Muscle layer of colon (tissue), 2 donors: ENCODE data around the gene ZNF593OS.

Experiments
- H3K27ac ChIP-seq: one replicate; pipeline ENCODE4 v1.7.0; 2013; ENCODE audit warnings: low read depth, mild to moderate bottlenecking, low read length, moderate library complexity
- H3K27me3 ChIP-seq, 2 donors: one replicate each; pipeline ENCODE4 v1.7.0; 2013; ENCODE audit warnings: low read length in 2 of 2, mild to moderate bottlenecking in 2 of 2; ENCODE audit not compliant: insufficient read depth in 2 of 2, control insufficient read depth in 1 of 2
- H3K36me3 ChIP-seq: one replicate; pipeline ENCODE4 v1.7.0; 2013; ENCODE audit warnings: mild to moderate bottlenecking, low read length; ENCODE audit not compliant: insufficient read depth
- H3K4me1 ChIP-seq: one replicate; pipeline ENCODE4 v1.7.0; 2013; ENCODE audit warnings: mild to moderate bottlenecking, low read length; ENCODE audit not compliant: insufficient read depth
- H3K4me3 ChIP-seq, 2 donors: one replicate each; pipeline ENCODE4 v1.7.0; 2013; ENCODE audit warnings: low read length in 2 of 2, low read depth in 1 of 2, mild to moderate bottlenecking in 1 of 2, moderate library complexity in 1 of 2
- H3K9ac ChIP-seq: one replicate; pipeline ENCODE4 v1.7.0; 2013; ENCODE audit warnings: low read length
- H3K9me3 ChIP-seq: one replicate; pipeline ENCODE4 v1.7.0; 2013; ENCODE audit warnings: mild to moderate bottlenecking, low read length
- donor health status: abdominal sarcoma.
- donor health status: Adenocarcinoma of cecum.

Gene ZNF593OS

GRCh38 chr1:26164861-26165842 is 6.5 kb downstream of the ZNF593OS start:
- Histone ChIP-seq H3K9me3 (no peaks in the 10 kb centered on the region), H3K4me3 (no peak overlapping the region), H3K9ac (no peak overlapping the region), H3K27me3 (peaks cover 0 to 8% of the 10 kb centered on the region in 2 donors), H3K36me3 (no peaks in the 10 kb centered on the region), H3K27ac (no peak overlapping the region), H3K4me1 (peaks cover 11% of the 10 kb centered on the region)

GRCh38 chr1:26164036-26164860 is 7.4 kb downstream of the ZNF593OS start:
- H3K9ac ChIP-seq: no peak overlapping the region
- peak overlapping the region; percentile 47 to 49 for H3K4me3 ChIP-seq
- peaks cover 0 to 9% of the 10 kb centered on the region in 2 donors for H3K27me3 ChIP-seq
- H3K4me1 ChIP-seq: peaks cover 10% of the 10 kb centered on the region
- H3K9me3 ChIP-seq: no peaks in the 10 kb centered on the region
- H3K27ac ChIP-seq: no peak overlapping the region
- H3K36me3 ChIP-seq: no peaks in the 10 kb centered on the region

- Histone ChIP-seq H3K9ac (no peak overlapping the region), H3K36me3 (no peaks in the 10 kb centered on the region), H3K27ac (no peak overlapping the region), H3K9me3 (no peaks in the 10 kb centered on the region), H3K27me3 (peaks cover 0 to 15% of the 10 kb centered on the region in 2 donors), H3K4me3 (peak overlapping the region; percentile 47 to 49), H3K4me1 (peaks cover 10% of the 10 kb centered on the region)
Observed at GRCh38 chr1:26163684-26164035, 8.0 kb downstream of the ZNF593OS start.

GRCh38 chr1:26162220-26162709 is 9.4 kb downstream of the ZNF593OS start:
- peak overlapping the region; percentile 22 to 56 for H3K4me3 ChIP-seq
- H3K9ac ChIP-seq: no peak overlapping the region
- no peaks in the 10 kb centered on the region for H3K9me3 ChIP-seq
- H3K27ac ChIP-seq: no peak overlapping the region
- no peaks in the 10 kb centered on the region for H3K36me3 ChIP-seq
- peaks cover 0 to 21% of the 10 kb centered on the region in 2 donors for H3K27me3 ChIP-seq
- peaks cover 10% of the 10 kb centered on the region for H3K4me1 ChIP-seq

- H3K4me3 ChIP-seq: peak overlapping the region; percentile 55 to 56
- H3K9me3 ChIP-seq: no peaks in the 10 kb centered on the region
- H3K27me3 ChIP-seq: peaks cover 2 to 24% of the 10 kb centered on the region in 2 donors
- H3K36me3 ChIP-seq: no peaks in the 10 kb centered on the region
- H3K27ac ChIP-seq: no peak overlapping the region
- no peak overlapping the region for H3K9ac ChIP-seq
- peaks cover 10% of the 10 kb centered on the region for H3K4me1 ChIP-seq
Observed at GRCh38 chr1:26161415-26162219, 10.0 kb downstream of the ZNF593OS start.

GRCh38 chr1:26160527-26161414 is 10.9 kb downstream of the ZNF593OS start:
- Histone ChIP-seq H3K27me3 (peaks cover 5 to 30% of the 10 kb centered on the region in 2 donors), H3K9me3 (no peaks in the 10 kb centered on the region), H3K27ac (no peak overlapping the region)

GRCh38 chr1:26159743-26160039 is 11.9 kb downstream of the ZNF593OS start:
- Histone ChIP-seq H3K4me1 (peaks cover 10% of the 10 kb centered on the region), H3K27ac (no peak overlapping the region), H3K9ac (no peak overlapping the region), H3K36me3 (no peaks in the 10 kb centered on the region), H3K4me3 (no peak overlapping the region), H3K9me3 (no peaks in the 10 kb centered on the region), H3K27me3 (peaks cover 5 to 30% of the 10 kb centered on the region in 2 donors)

More at GRCh38 chr1:26160527-26161414, 10.9 kb downstream of the ZNF593OS start:
- Histone ChIP-seq H3K4me3 (peak overlapping the region; percentile 55), H3K4me1 (peaks cover 10% of the 10 kb centered on the region), H3K36me3 (no peaks in the 10 kb centered on the region), H3K9ac (no peak overlapping the region)

GRCh38 chr1:26158908-26159742 is 12.5 kb downstream of the ZNF593OS start, which contains the start of gene FAM110D:
Gene FAM110D (plus strand): TSS chr1:26159079. CDS start chr1:26161292, 2,213 bp downstream.
- Histone ChIP-seq H3K4me1 (peaks cover 10% of the 10 kb centered on the region), H3K36me3 (no peaks in the 10 kb centered on the region), H3K4me3 (no peak within 1 kb of the TSS), H3K27me3 (peaks cover 5 to 30% of the 10 kb centered on the region in 2 donors), H3K9ac (no peak within 1 kb of the TSS), H3K27ac (no peak within 1 kb of the TSS), H3K9me3 (no peaks in the 10 kb centered on the region)

GRCh38 chr1:26158271-26158907 is 13.2 kb downstream of the ZNF593OS start:
- Histone ChIP-seq H3K9ac (no peak overlapping the region), H3K27ac (no peak overlapping the region), H3K36me3 (no peaks in the 10 kb centered on the region), H3K27me3 (peaks cover 5 to 30% of the 10 kb centered on the region in 2 donors), H3K9me3 (no peaks in the 10 kb centered on the region), H3K4me1 (peaks cover 10% of the 10 kb centered on the region), H3K4me3 (no peak overlapping the region)
